ENCODE measurements around the gene TMEM100. TPM values are rescaled to one million over a fixed set of nuclear protein-coding genes. Genes with fewer than 3 reads are reported as not detected.

TMEM100 gene
- total RNA-seq, 1 donor from 2014 or later: 5.3 TPM

GRCh38 chr17:55743103-55743679 is 20.5 kb upstream of the TMEM100 start:
- Mint-ChIP-seq H3K4me3 (ENCODE audit: unreplicated experiment) (no peak overlapping the region), H3K9me3 (ENCODE audit: low read depth) (no peaks in the 10 kb centered on the region), H3K36me3 (ENCODE audit: low read depth) (peaks cover 1% of the 10 kb centered on the region), H3K27ac (ENCODE audit: unreplicated experiment) (no peak overlapping the region), H3K4me1 (ENCODE audit: low read depth) (no peaks in the 10 kb centered on the region), H3K27me3 (ENCODE audit: low read depth) (peaks cover 2% of the 10 kb centered on the region)
- DNase-seq (ENCODE audit: low spot score): no peak
- no peak for TF ChIP-seq CTCF (IDR thresholded peaks at IDR 0.05)

- no peak overlapping the region for H3K4me3 Mint-ChIP-seq (ENCODE audit: unreplicated experiment)
- no peaks in the 10 kb centered on the region for H3K9me3 Mint-ChIP-seq (ENCODE audit: low read depth)
- H3K27me3 Mint-ChIP-seq (ENCODE audit: low read depth): peaks cover 2% of the 10 kb centered on the region
Observed at GRCh38 chr17:55742272-55743102, 19.8 kb upstream of the TMEM100 start.

GRCh38 chr17:55741356-55741700 is 18.7 kb upstream of the TMEM100 start:
- Mint-ChIP-seq H3K36me3 (ENCODE audit: low read depth) (no peaks in the 10 kb centered on the region), H3K4me3 (ENCODE audit: unreplicated experiment) (no peak overlapping the region), H3K9me3 (ENCODE audit: low read depth) (no peaks in the 10 kb centered on the region), H3K27ac (ENCODE audit: unreplicated experiment) (no peak overlapping the region), H3K27me3 (ENCODE audit: low read depth) (peaks cover 2% of the 10 kb centered on the region), H3K4me1 (ENCODE audit: low read depth) (no peaks in the 10 kb centered on the region)
- no peak for TF ChIP-seq CTCF (IDR thresholded peaks at IDR 0.05)
- DNase-seq (ENCODE audit: low spot score): no peak

More at GRCh38 chr17:55742272-55743102, 19.8 kb upstream of the TMEM100 start:
- TF ChIP-seq CTCF (IDR thresholded peaks at IDR 0.05): no peak
- no peaks in the 10 kb centered on the region for H3K4me1 Mint-ChIP-seq (ENCODE audit: low read depth)
- H3K27ac Mint-ChIP-seq (ENCODE audit: unreplicated experiment): no peak overlapping the region
- no peak for DNase-seq (ENCODE audit: low spot score)
- peaks cover 1% of the 10 kb centered on the region for H3K36me3 Mint-ChIP-seq (ENCODE audit: low read depth)

- Mint-ChIP-seq H3K27me3 (ENCODE audit: low read depth) (peaks cover 2% of the 10 kb centered on the region), H3K4me3 (ENCODE audit: unreplicated experiment) (no peak overlapping the region), H3K4me1 (ENCODE audit: low read depth) (no peaks in the 10 kb centered on the region), H3K9me3 (ENCODE audit: low read depth) (no peaks in the 10 kb centered on the region), H3K27ac (ENCODE audit: unreplicated experiment) (no peak overlapping the region), H3K36me3 (ENCODE audit: low read depth) (no peaks in the 10 kb centered on the region)
- DNase-seq (ENCODE audit: low spot score): no peak
- TF ChIP-seq CTCF (IDR thresholded peaks at IDR 0.05): no peak
Observed at GRCh38 chr17:55740511-55741355, 18.1 kb upstream of the TMEM100 start.

- no peak for TF ChIP-seq CTCF (IDR thresholded peaks at IDR 0.05)
- no peak overlapping the region for H3K4me3 Mint-ChIP-seq (ENCODE audit: unreplicated experiment)
- no peaks in the 10 kb centered on the region for H3K9me3 Mint-ChIP-seq (ENCODE audit: low read depth)
- no peak overlapping the region for H3K27ac Mint-ChIP-seq (ENCODE audit: unreplicated experiment)
- H3K27me3 Mint-ChIP-seq (ENCODE audit: low read depth): no peaks in the 10 kb centered on the region
- H3K36me3 Mint-ChIP-seq (ENCODE audit: low read depth): no peaks in the 10 kb centered on the region
- no peak for DNase-seq (ENCODE audit: low spot score)
- H3K4me1 Mint-ChIP-seq (ENCODE audit: low read depth): peaks cover under 1% of the 10 kb centered on the region
Observed at GRCh38 chr17:55737976-55738501, 15.4 kb upstream of the TMEM100 start.
